NCI-H1694 treated with DMSO at 0.1 percent for 48 hours (cell line): Measurements from ENCODE around the gene FNDC3A.

Source experiments
- DNase-seq: peaks from one replicate; lab custom pipeline; 2025; lab: John Stamatoyannopoulos, UW

The FNDC3A gene

GRCh38 chr13:49258089-49258796 lies 282.5 kb downstream of the FNDC3A start:
- DNase-seq = no peak
